Measurements from ENCODE around the gene SGMS2. TPM values are rescaled to one million over a fixed set of nuclear protein-coding genes. Genes with fewer than 3 reads are reported as not detected.
"Not testable (repeated sequence)": the region's sequence is repeated elsewhere in the genome, so short reads cannot be mapped to it uniquely, and the experiment has no call there.

The SGMS2 gene
- total and polyA plus RNA-seq, 12 donors: 2.3 to 36.9 (median 25.2) TPM

DNA sequence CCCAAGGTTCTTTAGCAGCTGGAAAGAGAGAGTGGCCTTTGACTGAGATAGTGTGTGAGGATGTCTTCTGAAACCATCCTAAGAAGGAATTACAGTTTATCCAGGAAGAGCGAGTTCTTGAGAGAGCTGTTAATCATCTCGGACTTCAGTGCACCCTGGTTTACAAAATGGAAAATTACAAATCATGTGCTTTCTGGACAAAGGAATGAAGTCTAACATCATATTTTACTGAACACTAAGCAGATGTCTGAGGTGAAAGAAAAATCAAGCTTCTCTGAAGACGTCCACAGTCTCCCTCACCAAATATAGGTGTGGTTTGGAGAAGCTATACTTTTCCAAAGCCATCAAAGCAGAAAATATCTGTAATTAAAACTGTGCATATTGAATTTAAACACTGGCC, 75.8 kb downstream of the SGMS2 start:
- Histone ChIP-seq H3K27me3 (no peaks in the 10 kb centered on the region), H3K9me3 (no peaks in the 10 kb centered on the region), H3K27ac (no peak overlapping the region), H3K36me3 (peaks cover 0 to 23% (median 0%) of the 10 kb centered on the region in 9 donors), H3K4me3 (no peak overlapping the region), H3K4me1 (peaks cover 0 to 36% (median 5%) of the 10 kb centered on the region in 9 donors)
- ATAC-seq: no peak
- no peak for DNase-seq
- TF ChIP-seq, protein P1, sequence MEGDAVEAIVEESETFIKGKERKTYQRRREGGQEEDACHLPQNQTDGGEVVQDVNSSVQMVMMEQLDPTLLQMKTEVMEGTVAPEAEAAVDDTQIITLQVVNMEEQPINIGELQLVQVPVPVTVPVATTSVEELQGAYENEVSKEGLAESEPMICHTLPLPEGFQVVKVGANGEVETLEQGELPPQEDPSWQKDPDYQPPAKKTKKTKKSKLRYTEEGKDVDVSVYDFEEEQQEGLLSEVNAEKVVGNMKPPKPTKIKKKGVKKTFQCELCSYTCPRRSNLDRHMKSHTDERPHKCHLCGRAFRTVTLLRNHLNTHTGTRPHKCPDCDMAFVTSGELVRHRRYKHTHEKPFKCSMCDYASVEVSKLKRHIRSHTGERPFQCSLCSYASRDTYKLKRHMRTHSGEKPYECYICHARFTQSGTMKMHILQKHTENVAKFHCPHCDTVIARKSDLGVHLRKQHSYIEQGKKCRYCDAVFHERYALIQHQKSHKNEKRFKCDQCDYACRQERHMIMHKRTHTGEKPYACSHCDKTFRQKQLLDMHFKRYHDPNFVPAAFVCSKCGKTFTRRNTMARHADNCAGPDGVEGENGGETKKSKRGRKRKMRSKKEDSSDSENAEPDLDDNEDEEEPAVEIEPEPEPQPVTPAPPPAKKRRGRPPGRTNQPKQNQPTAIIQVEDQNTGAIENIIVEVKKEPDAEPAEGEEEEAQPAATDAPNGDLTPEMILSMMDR (IDR thresholded peaks at IDR 0.05): no peak
- intact Hi-C loops (cut with DNase I): no loop called here
- 92 to 96% methylated on average over 3 of the region's 3 CpGs for WGBS, 2 donors

DNA sequence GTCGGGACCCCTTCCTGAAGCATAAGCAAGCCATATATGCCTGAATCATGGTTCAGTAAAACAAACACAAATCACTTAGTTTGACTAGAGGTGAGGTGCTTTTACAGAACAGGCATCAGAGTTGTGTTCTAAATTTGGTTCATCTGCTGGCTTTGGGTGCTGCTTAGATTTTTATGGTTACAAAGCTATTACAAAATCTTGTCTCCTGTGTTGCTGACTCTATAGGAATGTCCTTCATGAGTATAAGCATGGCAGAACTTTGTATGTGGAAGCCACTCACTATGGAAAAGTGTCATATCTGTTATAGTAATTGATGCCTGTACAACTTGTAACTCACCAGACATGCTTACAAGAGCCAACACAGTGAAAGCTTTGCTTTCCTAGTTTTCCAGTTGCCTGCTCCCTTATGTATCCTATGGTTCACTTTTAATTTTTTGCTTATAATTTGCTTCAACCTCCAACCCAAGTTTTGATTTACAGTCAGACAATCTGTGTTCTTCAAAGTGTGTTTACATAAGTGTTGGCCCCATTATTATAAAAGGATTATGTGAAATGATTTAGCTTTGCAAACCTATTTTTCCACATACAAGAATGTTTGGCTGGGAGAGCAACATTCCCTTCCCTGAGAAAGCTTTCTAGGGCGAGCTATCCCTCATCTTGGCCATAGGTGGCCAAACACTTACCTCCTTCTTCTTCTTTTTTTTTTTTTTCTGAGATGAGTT, 76.6 kb downstream of the SGMS2 start:
- H3K9me3 ChIP-seq: no peaks in the 10 kb centered on the region
- ATAC-seq (peak in 5 of 8 donors; percentile 8 to 56 (median 30)), DNase-seq (no peak)
- WGBS, 2 donors: 90 to 93% methylated on average over 2 of the region's 2 CpGs
- no peak overlapping the region for H3K4me3 ChIP-seq
- intact Hi-C loops (cut with DNase I): no loop called here
- H3K27ac ChIP-seq: peak overlapping the region in 3 of 10 donors; percentile 10 to 19 (median 15)
- TF ChIP-seq, protein P1 (IDR thresholded peaks at IDR 0.05): no peak
- peaks cover 0 to 23% (median 0%) of the 10 kb centered on the region in 9 donors for H3K36me3 ChIP-seq
- peaks cover 0 to 28% (median 0%) of the 10 kb centered on the region in 9 donors for H3K4me1 ChIP-seq
- no peaks in the 10 kb centered on the region for H3K27me3 ChIP-seq

DNA sequence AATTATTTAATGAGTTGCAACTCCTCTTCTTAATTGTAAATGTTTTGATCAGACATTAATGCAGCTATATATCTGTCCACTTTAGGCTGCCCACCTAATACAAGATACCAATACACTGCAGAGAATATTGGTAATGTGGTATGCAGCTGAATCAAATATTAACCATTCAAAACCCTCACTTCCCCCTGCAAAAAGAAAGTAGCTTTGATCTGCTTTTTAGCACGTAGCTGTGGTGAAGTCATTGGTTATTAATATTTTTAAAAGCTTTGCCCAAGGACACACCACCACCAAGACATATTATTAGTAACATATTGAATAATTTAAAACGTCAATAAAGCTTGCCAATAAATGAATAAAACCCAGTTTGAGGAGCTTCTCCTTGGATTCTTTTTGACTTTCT, 78.0 kb downstream of the SGMS2 start:
- peaks cover 0 to 28% (median 0%) of the 10 kb centered on the region in 9 donors for H3K36me3 ChIP-seq
- intact Hi-C loops (cut with DNase I): no loop called here
- no peaks in the 10 kb centered on the region for H3K27me3 ChIP-seq
- H3K4me1 ChIP-seq: peaks cover 0 to 24% (median 0%) of the 10 kb centered on the region in 9 donors
- H3K4me3 ChIP-seq: no peak overlapping the region
- peak overlapping the region in 1 of 10 donors; percentile 5 for H3K27ac ChIP-seq
- no peak for DNase-seq
- no peaks in the 10 kb centered on the region for H3K9me3 ChIP-seq
- 72 to 77% methylated on average over 2 of the region's 2 CpGs for WGBS, 2 donors
- TF ChIP-seq, protein P1 (IDR thresholded peaks at IDR 0.05): no peak
- no peak for ATAC-seq

GRCh38 chr4:107905082-107905481, 80.3 kb downstream of the SGMS2 start:
- intact Hi-C loops (cut with DNase I): loop anchor here in 2 of 10 donors (5.0 kb wide), 1 partner anchor 83 kb away; the partner anchor contains the start of gene SGMS2 (in 2 of the 2)
- not testable (repeated sequence) for ATAC-seq, H3K4me3 ChIP-seq, H3K9me3 ChIP-seq, H3K27me3 ChIP-seq, H3K27ac ChIP-seq, DNase-seq
- Histone ChIP-seq H3K4me1 (peaks cover 0 to 24% (median 0%) of the 10 kb centered on the region in 9 donors), H3K36me3 (peaks cover 0 to 38% (median 5%) of the 10 kb centered on the region in 9 donors)
- 92 to 95% methylated on average over 3 of the region's 3 CpGs for WGBS, 2 donors

Measured in heart right ventricle (tissue), 16 donors.